ENCODE data around the gene HOXC9. TPM values are rescaled to one million over a fixed set of nuclear protein-coding genes. Genes with fewer than 3 reads are reported as not detected.

HOXC9 gene
- total RNA-seq: not detected

- DNase-seq (ENCODE audit: low spot score in 2 of 2) (no peak), ATAC-seq (no peak)
- no peaks in the 10 kb centered on the region for H3K9me3 Mint-ChIP-seq
- H3K27ac Mint-ChIP-seq: peak within 1 kb of the TSS in 1 of 2 donors; percentile 77
- H3K36me3 Mint-ChIP-seq: peaks cover 0 to 4% of the 10 kb centered on the region in 2 donors
Measured at GRCh38 chr12:54000116-54001114, at the start of gene HOXC9. TSS of gene HOXC9 (plus strand) at chr12:54000161. CDS start at chr12:54000189, 28 bp downstream.

GRCh38 chr12:53950437-53950773, 49.6 kb upstream of the HOXC9 start:
- DNase-seq (ENCODE audit: low spot score in 2 of 2) (no peak), ATAC-seq (no peak)
- H3K36me3 Mint-ChIP-seq: peaks cover 5 to 32% of the 10 kb centered on the region in 2 donors
- no peaks in the 10 kb centered on the region for H3K9me3 Mint-ChIP-seq
- no peak overlapping the region for H3K27ac Mint-ChIP-seq

- ATAC-seq: no peak
- H3K27ac Mint-ChIP-seq: peak overlapping the region in 1 of 2 donors; percentile 87
- H3K9me3 Mint-ChIP-seq: no peaks in the 10 kb centered on the region
- H3K36me3 Mint-ChIP-seq: peaks cover 5 to 28% of the 10 kb centered on the region in 2 donors
- DNase-seq (ENCODE audit: low spot score in 2 of 2): no peak
Measured at GRCh38 chr12:53950789-53951576, 49.0 kb upstream of the HOXC9 start.

GRCh38 chr12:53951577-53952334, 48.2 kb upstream of the HOXC9 start:
- no peak for DNase-seq (ENCODE audit: low spot score in 2 of 2)
- no peaks in the 10 kb centered on the region for H3K9me3 Mint-ChIP-seq
- ATAC-seq: no peak
- H3K36me3 Mint-ChIP-seq: peaks cover 5 to 26% of the 10 kb centered on the region in 2 donors
- H3K27ac Mint-ChIP-seq: peak overlapping the region in 1 of 2 donors; percentile 87

GRCh38 chr12:53952335-53952694, 47.6 kb upstream of the HOXC9 start:
- Mint-ChIP-seq H3K36me3 (peaks cover 5 to 26% of the 10 kb centered on the region in 2 donors), H3K9me3 (no peaks in the 10 kb centered on the region), H3K27ac (peak overlapping the region in 1 of 2 donors; percentile 79)
- ATAC-seq: no peak
- no peak for DNase-seq (ENCODE audit: low spot score in 2 of 2)

- no peaks in the 10 kb centered on the region for H3K9me3 Mint-ChIP-seq
- peak overlapping the region in 1 of 2 donors; percentile 79 for H3K27ac Mint-ChIP-seq
- DNase-seq (ENCODE audit: low spot score in 2 of 2) (no peak), ATAC-seq (no peak)
- peaks cover 5 to 26% of the 10 kb centered on the region in 2 donors for H3K36me3 Mint-ChIP-seq
Measured at GRCh38 chr12:53952871-53953734, 46.9 kb upstream of the HOXC9 start.

- H3K27ac Mint-ChIP-seq: peak overlapping the region in 1 of 2 donors; percentile 84
- no peak for ATAC-seq
Measured at GRCh38 chr12:53953831-53954693, 45.9 kb upstream of the HOXC9 start.

GRCh38 chr12:53954694-53955035, 45.3 kb upstream of the HOXC9 start, which contains the start of gene HOXC12:
TSS of gene HOXC12 (plus strand) at chr12:53954903. CDS start at chr12:53954930, 27 bp downstream.
- DNase-seq (ENCODE audit: low spot score in 2 of 2) (no peak), ATAC-seq (no peak)
- Mint-ChIP-seq H3K27ac (peak within 1 kb of the TSS in 1 of 2 donors; percentile 84), H3K36me3 (peaks cover 5 to 27% of the 10 kb centered on the region in 2 donors), H3K9me3 (no peaks in the 10 kb centered on the region)

More at GRCh38 chr12:53953831-53954693, 45.9 kb upstream of the HOXC9 start:
- DNase-seq (ENCODE audit: low spot score in 2 of 2): no peak
- peaks cover 5 to 26% of the 10 kb centered on the region in 2 donors for H3K36me3 Mint-ChIP-seq
- no peaks in the 10 kb centered on the region for H3K9me3 Mint-ChIP-seq

GRCh38 chr12:53955036-53955775, 44.8 kb upstream of the HOXC9 start:
- Mint-ChIP-seq H3K27ac (peak overlapping the region in 1 of 2 donors; percentile 5), H3K9me3 (no peaks in the 10 kb centered on the region), H3K36me3 (peaks cover 7 to 32% of the 10 kb centered on the region in 2 donors)
- DNase-seq (ENCODE audit: low spot score in 2 of 2) (no peak), ATAC-seq (no peak)

- no peaks in the 10 kb centered on the region for H3K9me3 Mint-ChIP-seq
- H3K27ac Mint-ChIP-seq: peak overlapping the region in 1 of 2 donors; percentile 11
- no peak for DNase-seq (ENCODE audit: low spot score in 2 of 2)
- ATAC-seq: no peak
- H3K36me3 Mint-ChIP-seq: peaks cover 11 to 36% of the 10 kb centered on the region in 2 donors
Measured at GRCh38 chr12:53955776-53956250, 44.1 kb upstream of the HOXC9 start.

GRCh38 chr12:53956251-53956887, 43.6 kb upstream of the HOXC9 start:
- peak in 1 of 2 donors; percentile 37 for ATAC-seq
- H3K36me3 Mint-ChIP-seq: peaks cover 11 to 33% of the 10 kb centered on the region in 2 donors
- H3K9me3 Mint-ChIP-seq: no peaks in the 10 kb centered on the region
- peak overlapping the region in 1 of 2 donors; percentile 11 for H3K27ac Mint-ChIP-seq
- DNase-seq (ENCODE audit: low spot score in 2 of 2): no peak

GRCh38 chr12:53956914-53957536, 42.9 kb upstream of the HOXC9 start:
- peaks cover 11 to 27% of the 10 kb centered on the region in 2 donors for H3K36me3 Mint-ChIP-seq
- no peak overlapping the region for H3K27ac Mint-ChIP-seq
- ATAC-seq: no peak
- H3K9me3 Mint-ChIP-seq: no peaks in the 10 kb centered on the region
- DNase-seq (ENCODE audit: low spot score in 2 of 2): no peak

GRCh38 chr12:53958128-53958527, 41.8 kb upstream of the HOXC9 start:
- Mint-ChIP-seq H3K36me3 (peaks cover 11 to 22% of the 10 kb centered on the region in 2 donors), H3K9me3 (no peaks in the 10 kb centered on the region), H3K27ac (no peak overlapping the region)
- ATAC-seq (no peak), DNase-seq (ENCODE audit: low spot score in 2 of 2) (no peak)

Data from activated naive CD4-positive, alpha-beta T cell treated with anti-CD3 and anti-CD28 coated beads, Interleukin-2, amount 50 U/mL, for 72 hours (primary cell).